Left ventricle myocardium superior (tissue), 1 donor: Measurements from ENCODE around the gene ATP6V0E1. TPM values are rescaled to one million over a fixed set of nuclear protein-coding genes. Genes with fewer than 3 reads are reported as not detected.
A peak's percentile ranks its signal among the peaks of the same experiment; 100 is the strongest.

ENCODE experiments used
- ATAC-seq: fragments of 200-7000 bp; cut with Tn5 transposase; one replicate; pipeline ENCODE4 v1.9.1; 2020; ENCODE audit warnings: mild to moderate bottlenecking, moderate library complexity
- DNase-seq: peaks from one replicate; pipeline ENCODE4 v3.0.0-alpha.2; 2020
- intact Hi-C: fragments of 100-400 bp; cut with micrococcal nuclease; formaldehyde crosslinking; loops from one replicate; pipeline ENCODE4 v1.11.0; 2022
- long read RNA-seq: library from polyadenylated mRNA; unstranded; transcript quantifications from one replicate; pipeline ENCODE4 v2.0.0, GENCODE V29; 2021
- total RNA-seq: library from RNA; stranded (reverse); fragmentation: NEBNext Ultra II Directional; extraction: Animal tissue kit (Norgen Biotek cat#: 25700); gene quantifications from one replicate; pipeline ENCODE4 v1.2.1, GENCODE V29; 2021
- donor health status: DM: no; HTN: yes; CAD: no; lungs with severe emphysema.

Gene ATP6V0E1
- total RNA-seq: 153 TPM
- long read RNA-seq, transcript ATP6V0E1-203 (4 exons, 1,433 nt): major isoform, 101 of 112 reads
- long read RNA-seq, partial matches to known transcripts: 5 of 112 reads
- long read RNA-seq, other reads (novel, unspliced or antisense): 5 of 112 reads

DNA sequence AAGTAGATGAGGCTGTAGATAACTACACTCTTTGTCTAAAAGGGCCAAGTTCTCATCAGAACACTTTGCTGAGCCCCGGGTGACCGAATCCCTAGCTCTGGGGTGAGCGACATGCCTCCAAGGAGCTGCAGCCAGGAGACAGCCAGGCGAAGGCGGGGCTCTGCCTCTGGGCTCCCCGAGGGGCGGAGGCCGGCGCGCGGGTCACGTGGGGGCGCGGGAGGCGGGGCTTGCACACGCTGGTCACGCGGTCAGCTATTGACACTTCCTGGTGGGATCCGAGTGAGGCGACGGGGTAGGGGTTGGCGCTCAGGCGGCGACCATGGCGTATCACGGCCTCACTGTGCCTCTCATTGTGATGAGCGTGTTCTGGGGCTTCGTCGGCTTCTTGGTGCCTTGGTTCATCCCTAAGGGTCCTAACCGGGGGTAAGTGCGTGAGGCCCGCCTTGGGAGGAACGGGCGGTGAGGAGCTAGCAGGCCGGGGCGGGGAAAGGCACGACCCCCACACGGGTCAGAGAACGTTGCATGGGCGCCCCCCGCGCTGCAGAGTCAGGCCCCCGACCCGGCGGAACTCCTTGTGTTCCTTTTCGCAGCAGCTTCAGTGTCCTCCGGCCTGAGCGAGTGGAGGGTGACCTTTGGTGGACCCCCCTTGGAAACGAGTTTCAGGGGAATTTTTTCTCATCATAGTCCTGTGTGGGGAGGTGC lies at the start of gene ATP6V0E1:
ATP6V0E1 (plus strand) TSS at position 230 of the 702 bp plus-strand sequence; CDS start at position 320, 90 bp downstream.
- intact Hi-C loops: no loop called here
- DNase-seq: peak; percentile 98
- ATAC-seq: peak; percentile 99

- ATAC-seq (no peak), DNase-seq (no peak)
- intact Hi-C loops: no loop called here
These were observed 48.5 kb upstream of the ATP6V0E1 start for GRCh38 chr5:172935096-172935495.

- no peak for DNase-seq
- intact Hi-C loops: no loop called here
- ATAC-seq: no peak
These were observed 47.2 kb upstream of the ATP6V0E1 start for GRCh38 chr5:172936401-172936800.

DNA sequence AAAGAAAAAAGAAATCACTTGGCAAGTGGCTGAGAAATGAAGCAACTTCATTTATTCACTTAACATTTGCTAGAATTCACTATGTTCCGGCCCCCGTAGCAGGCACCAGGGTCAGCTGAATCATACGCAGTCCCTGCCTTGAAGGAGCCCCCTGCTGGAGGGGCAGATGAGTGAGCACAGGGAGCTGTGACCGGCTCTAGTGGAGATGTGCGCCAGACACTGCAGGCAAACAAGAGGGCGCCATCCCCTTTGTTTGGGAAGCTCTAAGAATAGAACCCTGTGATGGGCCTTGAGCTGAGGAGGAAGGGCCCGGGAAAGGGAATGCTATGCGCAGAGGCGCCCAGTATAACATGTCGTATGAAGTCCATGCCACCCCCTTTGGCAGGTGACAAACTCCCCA lies 44.5 kb upstream of the ATP6V0E1 start:
- DNase-seq: no peak
- peak; percentile 40 for ATAC-seq
- intact Hi-C loops: no loop called here

GRCh38 chr5:172939611-172940267 lies 43.8 kb upstream of the ATP6V0E1 start:
- no peak for DNase-seq
- peak; percentile 28 for ATAC-seq
- intact Hi-C loops: no loop called here

DNA sequence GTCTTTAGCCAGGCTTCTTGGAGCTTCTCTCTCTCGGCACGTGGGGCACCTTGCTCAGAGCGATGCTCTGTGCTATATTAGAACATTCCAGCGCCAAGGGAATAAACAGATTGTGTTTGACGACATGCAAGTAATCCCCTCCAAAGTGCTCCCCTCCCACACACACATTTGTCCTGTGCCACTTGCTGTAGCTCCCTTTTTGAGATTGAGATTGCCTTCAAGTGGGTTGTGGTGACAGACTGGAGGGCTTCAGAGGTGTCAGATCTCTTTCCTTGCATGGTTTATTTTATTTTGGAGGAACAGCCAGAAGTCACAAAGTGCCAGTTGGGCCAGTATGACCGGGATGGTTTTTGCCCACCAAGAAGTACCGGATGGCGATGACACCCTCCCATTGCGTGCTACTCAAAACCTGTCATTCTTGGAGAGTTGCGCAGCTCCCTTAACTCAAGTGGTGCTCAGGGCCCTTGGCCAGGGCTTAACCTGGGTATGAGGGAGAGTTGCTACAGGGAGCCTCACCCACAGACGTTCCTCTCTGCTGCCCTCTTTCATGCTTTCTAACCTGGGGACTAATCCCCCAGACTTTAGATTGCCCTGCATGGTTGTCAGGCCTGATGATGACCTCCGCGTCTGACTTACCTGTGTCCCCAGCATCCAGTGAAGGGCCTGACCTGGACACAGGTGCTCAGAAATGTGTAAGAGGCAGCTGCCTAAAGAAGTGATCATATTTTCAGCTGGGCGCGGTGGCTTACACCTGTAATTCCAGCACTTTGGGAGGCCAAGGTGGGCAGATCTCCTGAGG lies 43.1 kb upstream of the ATP6V0E1 start:
- no peak for DNase-seq
- intact Hi-C loops: no loop called here
- ATAC-seq: peak; percentile 62

DNA sequence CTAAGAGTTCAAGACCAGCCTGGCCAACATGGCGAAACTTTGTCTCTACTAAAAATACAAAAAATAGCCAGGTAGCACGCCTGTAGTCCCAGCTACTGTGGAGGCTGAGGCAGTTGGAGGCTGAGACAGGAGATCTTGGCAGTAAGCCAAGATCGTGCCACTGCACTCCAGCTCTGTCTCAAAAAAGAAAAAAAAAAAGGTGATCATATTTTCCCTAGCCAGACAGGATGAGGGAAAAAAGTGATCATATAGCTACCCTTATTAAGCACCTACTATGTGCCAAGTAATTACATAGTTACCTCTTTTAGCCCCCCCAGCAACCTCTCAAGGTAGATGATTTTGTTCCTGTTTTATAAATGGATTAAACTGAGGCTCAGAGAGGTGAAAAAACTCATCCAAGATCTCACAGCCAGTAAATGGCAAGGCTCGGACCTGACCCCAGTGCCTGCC lies 42.5 kb upstream of the ATP6V0E1 start:
- ATAC-seq: no peak
- no peak for DNase-seq
- intact Hi-C loops: no loop called here

- DNase-seq: no peak
- no peak for ATAC-seq
- intact Hi-C loops: no loop called here
These were observed 41.0 kb upstream of the ATP6V0E1 start for GRCh38 chr5:172942556-172942955.

GRCh38 chr5:172943283-172943841 lies 40.2 kb upstream of the ATP6V0E1 start:
- no peak for DNase-seq
- intact Hi-C loops: no loop called here
- no peak for ATAC-seq

GRCh38 chr5:172943906-172944305 lies 39.7 kb upstream of the ATP6V0E1 start:
- intact Hi-C loops: no loop called here
- DNase-seq (no peak), ATAC-seq (no peak)

GRCh38 chr5:172944741-172945140 lies 38.8 kb upstream of the ATP6V0E1 start:
- DNase-seq (no peak), ATAC-seq (no peak)
- intact Hi-C loops: no loop called here

GRCh38 chr5:172945151-172945550 lies 38.4 kb upstream of the ATP6V0E1 start:
- intact Hi-C loops: no loop called here
- DNase-seq (no peak), ATAC-seq (no peak)

- intact Hi-C loops: no loop called here
- ATAC-seq: no peak
- no peak for DNase-seq
These were observed 37.4 kb upstream of the ATP6V0E1 start for GRCh38 chr5:172946146-172946545.

- ATAC-seq: no peak
- intact Hi-C loops: no loop called here
- no peak for DNase-seq
These were observed 34.1 kb upstream of the ATP6V0E1 start for GRCh38 chr5:172949426-172949825.

DNA sequence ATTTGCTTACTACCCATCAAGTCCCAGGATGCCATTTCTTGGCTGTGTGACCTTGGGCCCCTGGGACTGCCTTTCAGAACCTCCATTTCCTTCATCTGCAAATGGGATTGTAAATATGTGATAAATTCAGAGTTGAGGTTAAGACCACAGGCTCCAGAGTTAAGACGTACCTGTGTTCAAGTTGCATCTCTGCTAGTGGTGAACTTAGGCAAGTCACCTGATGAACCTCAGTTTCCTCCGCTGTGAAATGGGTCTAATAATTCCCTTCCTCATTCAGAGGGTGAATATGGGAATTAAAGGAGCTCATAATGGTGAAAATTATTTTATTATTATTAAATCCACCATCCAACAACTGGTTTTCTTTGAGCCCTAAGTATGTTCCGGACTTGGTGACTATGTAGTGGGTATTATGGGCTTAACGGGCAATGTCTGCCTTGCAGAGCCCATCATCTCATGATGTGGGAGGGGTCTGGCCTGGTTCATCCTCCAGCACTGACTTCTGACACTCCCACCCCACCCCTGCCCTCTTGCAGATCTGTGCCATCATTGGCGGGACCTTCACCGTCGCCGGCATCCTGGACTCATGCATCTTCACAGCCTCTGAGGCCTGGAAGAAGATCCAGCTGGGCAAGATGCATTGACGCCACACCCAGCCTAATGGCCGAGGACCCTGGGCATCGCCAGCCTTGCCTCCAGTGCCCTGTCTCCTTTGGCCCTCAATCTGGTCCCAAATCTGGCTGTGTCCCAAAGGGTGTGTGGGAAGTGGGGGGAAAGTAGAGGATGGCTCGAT lies 33.2 kb upstream of the ATP6V0E1 start:
- ATAC-seq (no peak), DNase-seq (no peak)
- intact Hi-C loops: no loop called here

DNA sequence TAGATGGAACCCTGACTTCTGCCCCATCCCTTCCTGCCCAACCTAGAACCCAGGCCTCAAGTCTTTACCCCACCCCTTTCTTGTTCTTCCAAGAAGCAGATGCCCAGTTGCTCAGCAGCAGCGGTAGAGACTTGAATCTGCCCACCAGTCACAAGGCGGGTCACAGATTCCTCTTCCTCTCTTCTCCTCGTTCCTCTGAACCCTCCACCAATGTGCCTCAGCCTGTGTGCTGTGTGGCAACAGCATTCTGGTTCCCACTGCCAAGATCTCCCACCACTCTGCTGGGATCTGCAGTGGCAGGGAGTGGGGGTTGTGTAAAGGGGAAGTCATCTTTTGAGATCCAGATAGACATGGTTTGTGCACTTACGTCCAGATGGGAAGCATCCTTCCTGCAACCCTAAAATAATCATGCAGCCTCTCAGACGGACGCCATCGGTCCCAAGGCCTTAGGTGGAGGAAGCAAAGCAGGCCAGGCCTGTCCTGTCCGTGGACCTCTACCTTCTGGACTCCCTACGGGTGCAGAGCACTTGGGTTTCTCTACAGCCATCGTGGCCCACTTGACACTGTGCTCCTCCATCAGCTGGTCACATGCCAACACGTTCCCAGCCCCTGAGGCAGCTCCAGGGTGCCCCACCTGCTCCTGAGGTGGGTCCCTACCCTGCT lies 32.1 kb upstream of the ATP6V0E1 start:
- DNase-seq (no peak), ATAC-seq (peak; percentile 19)
- intact Hi-C loops: no loop called here

GRCh38 chr5:172952034-172952511 lies 31.5 kb upstream of the ATP6V0E1 start:
- DNase-seq: no peak
- intact Hi-C loops: no loop called here
- ATAC-seq: peak; percentile 8
